ENCODE measurements around the gene DIS3L. TPM values are rescaled to one million over a fixed set of nuclear protein-coding genes. Genes with fewer than 3 reads are reported as not detected.
A peak's percentile ranks its signal among the peaks of the same experiment; 100 is the strongest.
"Not testable (repeated sequence)": the region's sequence is repeated elsewhere in the genome, so short reads cannot be mapped to it uniquely, and the experiment has no call there.

DIS3L gene
- total RNA-seq, 1 donor from 2014 or later, result 43.5 TPM

DNA sequence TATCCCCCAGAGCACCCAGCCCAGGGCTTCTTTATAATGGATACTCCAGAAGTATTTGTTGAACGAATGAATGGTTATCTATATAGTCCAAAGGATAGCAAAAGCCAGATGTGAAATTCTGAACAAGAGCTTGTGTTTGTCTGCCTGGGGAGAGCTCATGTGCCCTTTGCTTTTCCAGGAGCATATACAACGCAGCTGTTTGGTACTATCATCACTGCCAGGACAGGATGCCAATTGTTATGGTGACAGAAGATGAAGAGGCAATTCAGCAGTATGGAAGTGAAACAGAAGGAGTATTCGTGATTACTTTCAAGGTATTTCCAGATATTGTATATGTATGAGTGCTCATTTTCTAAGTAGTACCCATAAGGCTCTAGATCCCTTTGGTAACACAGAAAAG is 15.2 kb downstream of the DIS3L start:
- no peak for DNase-seq (ENCODE audit: low spot score)

DNA sequence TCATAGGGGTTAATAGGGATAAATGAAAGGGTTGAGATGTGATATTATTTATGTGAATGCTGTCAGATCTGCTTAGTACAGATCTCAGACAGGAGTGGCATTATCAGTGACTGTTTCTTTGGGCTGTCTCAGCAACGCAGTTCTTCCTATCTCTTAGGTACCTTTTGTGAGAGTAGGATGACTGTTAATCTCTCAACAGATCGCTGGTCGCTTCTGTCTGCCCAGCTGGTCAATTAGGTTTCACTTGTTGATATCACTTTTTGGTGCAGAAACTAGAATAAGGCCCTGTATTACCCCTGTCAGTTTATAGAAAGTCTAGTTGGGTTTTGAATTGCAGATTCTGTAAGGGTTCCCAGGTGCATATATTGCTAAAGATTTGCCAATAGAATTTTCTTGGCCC is 16.5 kb downstream of the DIS3L start:
- DNase-seq (ENCODE audit: low spot score), result no peak

DNA sequence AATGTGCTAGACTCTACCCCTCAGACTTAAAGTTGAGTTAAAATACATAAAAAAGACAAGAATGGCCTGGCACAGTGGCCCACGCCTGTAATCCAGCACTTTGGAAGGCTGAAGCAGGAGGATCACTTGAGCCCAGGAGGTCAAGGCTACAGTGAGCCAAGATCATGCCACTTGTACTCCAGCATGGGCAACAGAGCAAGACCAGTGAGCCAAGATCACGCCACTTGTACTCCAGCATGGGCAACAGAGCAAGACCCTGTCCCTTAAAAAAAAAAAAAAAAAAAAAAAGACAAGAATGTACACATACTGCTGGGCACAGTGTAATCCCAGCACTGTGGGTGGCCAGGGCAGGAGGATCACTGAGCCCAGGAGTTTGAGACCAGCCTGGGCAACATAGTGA is 17.4 kb downstream of the DIS3L start:
- DNase-seq (ENCODE audit: low spot score), result no peak

DNA sequence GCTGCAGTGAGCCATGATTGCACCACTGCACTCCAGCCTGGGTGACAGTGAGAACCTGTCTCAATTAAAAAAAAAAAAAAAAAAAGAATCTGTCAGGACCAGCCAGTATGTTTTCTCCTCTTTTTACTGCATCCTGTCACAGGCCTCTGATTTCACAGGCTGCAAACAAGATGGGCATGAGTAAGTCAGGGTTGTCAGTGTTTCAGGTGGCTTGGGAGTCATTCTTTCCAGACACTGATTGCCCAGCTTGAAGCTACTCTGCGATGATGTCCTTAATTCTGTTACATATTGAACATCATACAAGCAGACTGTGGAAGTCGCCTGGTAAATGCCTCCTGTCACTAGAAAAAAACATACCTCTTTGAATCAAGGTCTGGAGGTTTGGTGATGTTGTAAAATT is 18.8 kb downstream of the DIS3L start:
- no peak for DNase-seq (ENCODE audit: low spot score)

DNA sequence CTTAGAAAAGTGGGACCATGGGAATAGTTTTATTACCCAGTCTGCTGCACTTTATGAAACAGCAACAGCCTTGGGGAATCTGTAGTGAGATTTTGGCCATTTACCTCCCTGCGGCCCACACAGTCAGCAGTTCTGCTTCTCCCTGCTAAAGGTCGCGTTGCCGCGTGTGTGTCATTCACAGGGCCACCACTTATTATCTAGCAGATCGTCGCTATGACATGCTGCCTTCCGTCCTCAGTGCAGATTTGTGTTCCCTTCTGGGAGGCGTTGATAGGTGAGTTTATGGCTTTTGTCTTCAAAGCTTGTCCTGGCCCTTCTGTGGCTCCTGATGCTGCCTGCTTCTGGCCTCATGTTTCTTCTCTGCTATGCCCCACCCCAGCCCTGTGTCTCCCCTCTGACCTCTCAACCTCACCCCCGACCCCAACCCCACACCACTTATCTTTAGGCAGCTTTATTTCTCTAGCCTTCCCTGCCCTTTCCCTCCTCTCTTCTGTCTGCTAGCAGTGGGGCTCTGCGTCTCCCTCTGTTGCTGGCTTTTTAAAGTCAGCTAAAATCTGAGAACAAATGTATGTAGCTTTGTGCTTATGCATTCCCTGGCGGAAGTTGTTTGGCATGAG is 30.1 kb downstream of the DIS3L start:
- no peak for DNase-seq (ENCODE audit: low spot score)

DNA sequence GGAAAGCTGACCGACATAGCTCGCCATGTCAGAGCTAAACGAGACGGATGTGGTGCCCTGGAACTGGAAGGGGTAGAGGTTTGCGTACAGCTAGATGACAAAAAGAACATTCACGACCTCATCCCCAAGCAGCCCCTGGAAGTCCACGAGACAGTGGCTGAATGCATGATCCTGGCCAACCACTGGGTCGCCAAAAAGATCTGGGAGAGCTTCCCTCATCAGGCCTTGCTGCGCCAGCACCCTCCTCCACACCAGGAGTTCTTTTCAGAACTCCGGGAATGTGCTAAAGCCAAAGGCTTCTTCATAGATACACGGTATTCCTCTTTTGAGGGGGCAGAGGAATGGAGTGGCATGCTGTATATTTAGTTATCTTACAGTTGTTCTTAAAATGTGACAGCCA is 32.7 kb downstream of the DIS3L start:
- DNase-seq (ENCODE audit: low spot score), result no peak

DNA sequence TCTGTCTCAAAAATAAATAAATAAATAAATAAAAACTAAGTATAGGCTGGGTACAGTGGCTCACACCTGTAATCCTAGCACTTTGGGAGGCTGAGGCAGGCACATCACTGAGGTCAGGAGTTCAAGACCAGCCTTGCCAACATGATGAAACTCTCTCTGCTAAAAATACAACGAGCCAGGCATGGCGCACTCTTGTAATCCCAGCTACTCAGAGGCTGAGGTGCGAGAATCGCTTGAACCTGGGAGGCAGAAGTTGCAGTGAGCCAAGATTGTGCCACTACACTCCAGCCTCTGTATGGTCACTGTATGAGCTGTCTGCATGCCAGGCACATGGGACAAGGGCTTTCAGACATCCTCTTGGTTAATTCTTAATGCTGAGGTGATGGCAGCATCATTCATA is 34.4 kb downstream of the DIS3L start:
- no peak for DNase-seq (ENCODE audit: low spot score)

DNA sequence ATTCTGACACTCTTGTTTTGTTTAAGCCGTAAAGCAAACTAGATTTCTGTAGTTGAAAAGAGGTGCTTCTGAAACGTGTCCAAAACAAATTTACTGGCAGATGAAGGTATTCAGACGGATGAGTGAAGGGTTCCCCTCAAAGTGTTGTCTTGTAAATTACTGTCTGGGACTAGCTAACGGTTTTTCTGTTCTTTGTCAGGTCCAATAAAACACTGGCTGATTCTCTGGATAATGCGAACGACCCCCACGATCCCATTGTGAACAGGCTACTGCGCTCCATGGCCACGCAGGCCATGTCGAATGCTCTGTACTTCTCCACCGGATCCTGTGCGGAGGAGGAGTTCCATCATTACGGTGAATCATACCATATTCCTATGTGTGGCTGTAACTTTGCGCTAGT is 35.4 kb downstream of the DIS3L start:
- DNase-seq (ENCODE audit: low spot score), result no peak

DNA sequence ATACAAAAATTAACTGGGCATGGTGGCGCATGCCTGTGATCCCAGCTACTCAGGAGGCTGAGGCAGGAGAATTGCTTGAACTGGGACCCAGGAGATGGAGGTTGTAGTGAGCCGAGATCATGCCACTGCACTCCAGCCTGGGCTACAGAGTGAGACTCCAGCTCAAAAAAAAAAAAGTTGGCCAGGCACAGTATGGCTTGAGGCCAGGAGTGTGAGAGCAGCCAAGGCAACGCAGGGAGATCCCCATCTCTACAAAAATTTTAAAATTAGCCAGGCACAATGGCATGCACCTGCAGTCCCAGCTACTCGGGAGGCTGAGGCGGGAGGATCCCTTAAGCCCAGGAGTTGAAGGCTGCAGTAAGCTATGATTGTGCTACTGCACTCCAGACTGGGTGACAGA is 55.2 kb downstream of the DIS3L start:
- not testable (repeated sequence) for DNase-seq (ENCODE audit: low spot score)

DNA sequence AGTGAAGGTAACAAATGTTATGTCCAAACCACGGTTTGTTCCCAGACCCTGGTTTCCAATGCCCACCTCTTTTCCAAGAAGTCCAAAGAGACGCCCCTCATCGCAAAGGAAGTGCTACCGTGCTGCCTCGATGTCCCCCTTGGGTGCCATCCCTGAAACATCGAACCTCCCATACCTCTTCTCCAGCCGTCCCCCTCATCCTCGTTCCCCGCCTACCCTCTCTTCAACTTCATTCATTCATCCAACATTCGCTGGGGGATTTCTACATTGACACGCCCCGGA is 62.6 kb downstream of the DIS3L start:
- DNase-seq (ENCODE audit: low spot score), result no peak

DNA sequence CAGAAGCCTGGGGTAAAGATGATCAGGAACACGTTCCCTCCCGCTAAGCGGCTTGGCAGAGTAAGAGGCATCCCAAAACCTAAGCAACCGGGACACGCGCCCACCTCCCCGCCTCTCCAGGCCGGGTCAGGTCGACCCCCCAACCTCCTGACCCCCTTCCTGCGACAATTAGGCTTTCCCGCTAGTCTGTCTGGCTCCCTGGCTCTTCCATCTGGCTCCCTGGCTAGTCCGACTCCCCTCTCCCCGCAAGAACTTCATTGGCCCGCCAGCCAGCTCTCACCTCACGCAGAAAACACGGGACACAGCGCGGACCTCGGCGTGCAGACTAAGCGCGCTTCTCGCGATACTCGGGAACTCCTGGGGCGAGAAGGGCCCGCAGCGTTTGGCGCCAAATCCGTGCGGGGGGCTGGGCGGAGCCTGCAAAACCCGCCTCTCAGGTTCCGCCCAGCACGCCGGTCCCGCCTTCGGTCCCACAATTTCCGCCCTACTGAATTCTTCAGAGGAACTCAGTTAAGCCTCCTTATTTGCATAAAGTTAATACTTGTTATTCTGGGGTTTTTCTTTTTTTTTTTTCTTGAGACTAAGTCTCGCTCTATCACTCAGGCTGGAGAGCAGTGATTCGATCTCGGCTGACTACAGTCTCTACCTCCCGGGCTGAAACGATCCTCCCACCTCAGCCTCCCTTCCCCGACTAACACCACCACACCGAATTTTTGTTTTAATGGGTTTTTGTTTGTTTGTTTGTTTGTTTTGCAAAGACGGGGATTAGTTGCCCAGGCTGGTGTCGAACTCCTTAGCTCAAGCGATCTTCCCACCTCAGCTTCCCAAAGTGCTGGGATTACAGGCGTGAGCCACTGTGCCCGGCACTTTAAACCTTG is 63.2 kb downstream of the DIS3L start, which contains the start of gene TIPIN:
Gene TIPIN (minus strand): TSS at position 327 of the 878 bp plus-strand sequence. CDS start 3,738 bp downstream, outside the sequence.
- DNase-seq (ENCODE audit: low spot score), result peak; percentile 98

DNA sequence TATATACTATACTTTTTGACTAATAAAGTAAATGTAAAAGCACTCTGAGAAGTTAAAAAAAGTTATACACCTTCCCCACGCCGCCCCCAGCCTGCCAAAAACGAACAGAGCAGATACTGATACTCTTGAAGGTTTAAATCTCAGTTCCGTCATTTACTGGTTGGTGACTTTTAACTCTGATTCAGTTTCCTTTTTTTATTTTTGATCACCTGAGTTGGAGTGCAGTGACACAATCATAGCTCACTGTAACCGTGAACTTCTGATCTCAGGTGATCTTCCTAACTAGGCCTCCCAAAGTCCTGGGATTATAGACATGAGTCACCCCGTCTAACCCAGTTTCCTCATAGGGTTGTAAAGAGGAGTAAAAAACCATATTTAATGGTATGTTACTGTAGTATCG is 66.4 kb downstream of the DIS3L start:
- no peak for DNase-seq (ENCODE audit: low spot score)

DNA sequence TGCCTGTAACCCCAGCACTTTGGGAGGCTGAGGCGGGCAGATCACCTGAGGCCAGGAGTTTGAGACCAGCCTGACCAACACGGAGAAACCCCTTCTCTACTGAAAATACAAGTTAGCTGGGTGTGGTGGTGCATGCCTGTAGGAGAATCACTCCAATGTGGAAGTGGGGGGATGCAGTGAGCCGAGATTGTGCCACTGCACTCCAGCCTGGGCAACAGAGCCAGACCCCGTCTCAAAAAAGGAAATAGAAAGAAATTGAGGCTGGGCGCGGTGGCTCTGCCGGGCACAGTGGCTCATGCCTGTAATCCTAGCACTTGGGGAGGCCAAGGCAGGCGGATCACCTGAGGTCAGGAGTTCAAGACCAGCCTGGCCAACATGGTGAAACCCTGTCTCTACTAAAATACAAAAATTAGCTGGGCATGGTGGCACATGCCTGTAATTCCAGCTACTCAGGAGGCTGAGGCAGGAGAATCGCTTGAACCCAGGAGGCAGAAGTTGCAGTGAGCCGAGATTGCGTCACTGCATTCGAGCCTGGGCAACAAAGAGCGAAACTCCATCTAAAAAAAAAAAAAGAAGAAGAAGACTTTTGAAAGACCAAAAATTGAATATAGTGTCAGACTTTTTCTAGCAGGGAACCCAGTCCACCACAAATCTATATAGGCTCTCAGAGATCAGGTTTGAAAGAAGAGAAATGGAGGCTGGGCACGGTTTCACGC is 68.5 kb downstream of the DIS3L start:
- not testable (repeated sequence) for DNase-seq (ENCODE audit: low spot score)

DNA sequence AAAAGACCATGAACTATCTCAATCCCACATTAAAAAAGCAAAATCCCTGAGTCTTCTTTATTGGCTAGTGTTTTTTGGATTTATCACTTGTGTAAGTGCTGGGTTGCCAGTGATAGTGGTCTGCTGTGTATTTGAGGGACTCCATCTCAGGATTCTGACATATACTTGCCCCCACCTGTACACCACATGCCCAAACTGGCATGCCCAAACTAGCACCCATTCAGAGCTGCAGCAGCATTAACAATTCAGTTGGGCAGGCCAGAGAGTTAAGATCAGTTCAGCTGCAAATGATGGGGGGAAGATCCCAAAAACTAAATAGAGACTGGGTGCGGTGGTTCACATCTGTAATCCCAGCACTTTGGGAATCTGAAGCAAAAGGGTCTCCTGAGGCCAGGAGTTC is 69.4 kb downstream of the DIS3L start:
- DNase-seq (ENCODE audit: low spot score), result no peak

DNA sequence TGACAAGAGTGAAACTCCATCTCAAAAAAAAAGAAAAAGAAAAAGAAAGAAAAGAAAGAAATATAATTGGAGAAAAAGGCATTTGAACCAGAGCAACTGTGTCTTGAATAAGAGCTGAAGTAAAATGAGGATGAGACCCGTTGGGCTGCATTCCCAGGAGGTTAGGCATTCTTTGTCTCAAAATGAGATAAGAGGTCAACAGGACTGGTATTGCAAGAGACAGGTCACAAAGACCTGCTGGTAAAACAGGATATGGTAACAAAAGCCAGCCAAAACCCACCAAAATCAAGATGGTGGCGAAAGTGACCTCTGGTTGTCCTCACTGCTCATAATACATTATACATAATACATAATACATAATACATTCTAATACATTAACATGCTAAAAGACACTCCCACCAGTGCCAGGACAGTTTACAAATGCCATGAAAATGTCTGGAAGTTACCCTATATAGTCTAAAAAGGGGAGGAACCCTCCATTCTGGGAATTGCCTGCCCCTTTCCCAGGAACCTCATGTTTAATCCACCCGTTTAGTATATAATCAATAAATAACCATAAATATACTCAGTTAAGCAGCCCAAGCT is 71.7 kb downstream of the DIS3L start:
- no peak for DNase-seq (ENCODE audit: low spot score)

DNA sequence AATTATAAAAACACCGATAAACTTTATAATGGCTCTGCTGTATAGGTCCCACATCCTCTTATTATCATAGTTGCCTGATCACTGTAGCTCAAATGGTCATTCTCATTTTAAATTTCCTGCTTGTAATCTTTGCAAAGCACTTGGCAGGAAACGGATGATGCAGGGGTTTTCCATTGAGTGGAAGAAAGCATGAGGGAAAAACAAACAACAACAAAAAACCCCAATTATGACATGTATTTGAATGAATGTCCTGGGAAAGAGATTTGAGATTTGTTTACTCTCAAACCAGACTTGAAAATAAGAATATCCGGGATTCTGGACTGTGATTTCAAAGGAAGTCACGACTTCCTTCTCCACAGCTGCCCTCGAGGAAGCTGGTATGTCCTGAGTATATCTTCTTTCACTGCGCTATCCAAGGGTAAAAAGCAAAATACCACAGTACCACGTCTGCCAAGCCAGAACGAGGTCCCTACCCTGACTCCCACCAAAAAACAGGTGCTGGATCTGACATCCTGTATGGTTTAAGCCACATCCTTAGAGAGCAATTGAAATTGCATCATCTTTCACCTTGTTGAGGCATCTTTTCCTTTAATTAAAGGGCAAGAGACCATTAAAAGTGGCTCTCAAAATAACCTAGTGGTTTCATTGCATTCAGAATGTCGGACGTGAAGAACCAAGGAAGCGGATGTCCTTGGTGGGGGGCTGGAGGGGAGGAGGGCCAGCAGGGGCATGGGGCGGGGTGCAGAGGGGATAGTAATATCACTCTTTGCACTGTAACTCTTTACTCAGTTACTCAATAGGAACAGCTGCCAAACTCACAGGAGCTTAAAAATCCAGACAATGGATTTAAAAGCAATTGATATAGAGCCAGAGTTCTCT is 76.6 kb downstream of the DIS3L start:
- DNase-seq (ENCODE audit: low spot score), result no peak

DNA sequence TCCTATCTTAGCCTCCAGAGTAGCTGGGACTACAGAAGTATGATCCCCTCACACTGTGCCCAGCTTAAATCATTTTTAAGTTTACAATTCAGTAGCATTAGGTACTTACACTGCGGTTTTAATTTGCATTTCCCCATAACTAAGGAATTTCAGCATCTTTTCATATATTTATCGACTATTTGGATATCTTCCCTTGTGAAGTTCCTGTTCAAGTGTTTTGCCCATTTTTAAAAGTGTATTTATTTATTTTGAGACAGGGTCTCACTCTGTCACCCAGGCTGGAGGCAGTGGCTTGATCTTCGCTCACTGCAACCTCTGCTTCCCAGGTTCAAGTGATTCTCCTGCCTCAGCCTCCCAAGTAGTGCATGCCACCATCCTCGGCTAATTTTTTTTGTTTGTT is 80.8 kb downstream of the DIS3L start:
- DNase-seq (ENCODE audit: low spot score), result no peak

DNA sequence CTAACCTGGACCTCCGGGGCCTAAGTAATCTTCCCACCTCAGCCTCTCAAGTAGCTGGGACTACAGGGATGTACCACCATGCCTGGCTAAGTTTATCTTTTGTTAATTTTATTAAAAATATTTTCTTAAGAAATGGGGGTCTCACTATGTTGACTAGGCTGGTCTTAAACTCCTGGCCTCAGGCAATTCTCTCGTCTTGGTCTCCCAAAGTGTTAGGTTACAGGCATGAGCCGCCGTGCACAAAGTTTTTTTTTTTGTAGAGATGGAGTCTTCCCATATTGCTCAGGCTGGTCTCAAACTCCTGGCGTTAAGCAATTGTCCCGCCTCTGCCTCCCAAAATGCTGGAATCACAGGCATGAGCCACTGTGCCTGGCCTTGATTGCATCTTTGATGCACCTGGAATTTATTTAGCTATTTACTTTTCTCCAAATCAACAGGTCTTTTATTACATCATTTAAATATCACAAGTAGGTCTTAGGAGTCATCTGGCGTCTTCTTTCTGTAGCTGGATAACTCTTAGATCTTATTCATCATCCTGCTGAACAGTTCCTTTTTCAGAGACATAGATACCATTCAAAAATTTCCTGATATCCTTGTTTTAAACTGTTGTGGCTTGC is 85.6 kb downstream of the DIS3L start:
- DNase-seq (ENCODE audit: low spot score), result no peak

DNA sequence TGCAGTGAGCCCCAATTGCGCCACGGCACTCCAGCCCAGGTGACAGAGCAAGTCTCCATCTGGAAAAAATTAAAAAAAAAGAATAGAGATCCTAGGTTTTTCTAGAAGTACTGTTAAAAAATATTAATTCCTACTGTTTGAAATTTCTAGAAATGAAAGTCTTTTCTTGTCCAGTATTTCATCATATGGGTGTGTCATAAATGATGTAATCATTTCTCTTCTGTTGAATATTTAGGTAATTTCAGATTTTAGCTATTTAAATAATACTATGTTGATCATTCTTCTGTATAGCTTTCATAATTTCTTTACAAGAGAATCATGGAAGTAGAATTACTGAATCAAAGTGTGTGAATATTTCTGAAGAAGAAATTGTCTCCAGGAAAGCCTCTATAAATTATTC is 88.0 kb downstream of the DIS3L start:
- not testable (repeated sequence) for DNase-seq (ENCODE audit: low spot score)
